ENCODE results near the gene SARDH. TPM values are rescaled to one million over a fixed set of nuclear protein-coding genes. Genes with fewer than 3 reads are reported as not detected.
"Not testable (repeated sequence)": the region's sequence is repeated elsewhere in the genome, so short reads cannot be mapped to it uniquely, and the experiment has no call there.

SARDH gene
- total RNA-seq, 4 donors from 2014 or later: 0.26 to 0.57 TPM; not detected in 2

GRCh38 chr9:133679466-133680061 is 58.6 kb downstream of the SARDH start:
- H3K4me1 ChIP-seq: peaks cover 0 to 18% (median 11%) of the 10 kb centered on the region in 3 donors
- no peaks in the 10 kb centered on the region for H3K36me3 ChIP-seq
- intact Hi-C loops (cut with DNase I): no loop called here
- no peak for TF ChIP-seq CTCF (IDR thresholded peaks at IDR 0.05)
- TF ChIP-seq POLR2A (IDR thresholded peaks at IDR 0.05): no peak
- H3K27me3 ChIP-seq: no peaks in the 10 kb centered on the region
- H3K4me3 ChIP-seq: no peak overlapping the region
- WGBS, 2 donors: 33 to 63% methylated on average over 6 to 10 of the region's 35 CpGs
- H3K27ac ChIP-seq: no peak overlapping the region
- DNase-seq: no peak
- no peaks in the 10 kb centered on the region for H3K9me3 ChIP-seq

GRCh38 chr9:133679056-133679455 is 59.1 kb downstream of the SARDH start:
- intact Hi-C loops (cut with DNase I): no loop called here
- no peaks in the 10 kb centered on the region for H3K27me3 ChIP-seq
- no peak for DNase-seq
- WGBS, 2 donors: 76 to 93% methylated on average over 5 to 6 of the region's 15 CpGs
- no peaks in the 10 kb centered on the region for H3K36me3 ChIP-seq
- H3K4me3 ChIP-seq: no peak overlapping the region
- H3K9me3 ChIP-seq: no peaks in the 10 kb centered on the region
- peaks cover 0 to 13% (median 11%) of the 10 kb centered on the region in 3 donors for H3K4me1 ChIP-seq
- TF ChIP-seq CTCF (IDR thresholded peaks at IDR 0.05): no peak
- TF ChIP-seq POLR2A (IDR thresholded peaks at IDR 0.05): no peak
- H3K27ac ChIP-seq: no peak overlapping the region

GRCh38 chr9:133677126-133678010 is 60.8 kb downstream of the SARDH start:
- Histone ChIP-seq H3K27me3 (no peaks in the 10 kb centered on the region), H3K4me1 (no peaks in the 10 kb centered on the region), H3K27ac (peak overlapping the region; percentile 3 to 44 (median 38)), H3K36me3 (no peaks in the 10 kb centered on the region), H3K4me3 (no peak overlapping the region), H3K9me3 (no peaks in the 10 kb centered on the region)
- WGBS, 2 donors: 82 to 85% methylated on average over 7 to 9 of the region's 17 CpGs
- intact Hi-C loops (cut with DNase I): no loop called here
- TF ChIP-seq CTCF (IDR thresholded peaks at IDR 0.05) (no peak), POLR2A (IDR thresholded peaks at IDR 0.05) (no peak)
- no peak for DNase-seq

- DNase-seq: no peak
- intact Hi-C loops (cut with DNase I): no loop called here
- Histone ChIP-seq H3K27me3 (no peaks in the 10 kb centered on the region), H3K9me3 (no peaks in the 10 kb centered on the region), H3K36me3 (no peaks in the 10 kb centered on the region), H3K4me1 (no peaks in the 10 kb centered on the region), H3K27ac (no peak overlapping the region), H3K4me3 (no peak overlapping the region)
- WGBS, 2 donors: 74 to 77% methylated on average over 10 of the region's 10 CpGs
- TF ChIP-seq POLR2A (IDR thresholded peaks at IDR 0.05) (no peak), CTCF (IDR thresholded peaks at IDR 0.05) (no peak)
These were observed 61.7 kb downstream of the SARDH start for GRCh38 chr9:133676450-133676849.

- H3K4me1 ChIP-seq; DNase-seq; H3K36me3 ChIP-seq; H3K9me3 ChIP-seq; H3K27ac ChIP-seq; H3K27me3 ChIP-seq; intact Hi-C loops (cut with DNase I); H3K4me3 ChIP-seq: not testable (repeated sequence)
- WGBS, 2 donors: 83 to 93% methylated on average over 3 of the region's 3 CpGs
These were observed 62.4 kb downstream of the SARDH start for GRCh38 chr9:133675796-133676195.

Data from esophagus squamous epithelium (tissue), 5 donors.